ENCODE results near the gene COMMD10.

Gene COMMD10

GRCh38 chr5:116216246-116216645, 131.4 kb downstream of the COMMD10 start:
- DNase-seq (ENCODE audit: low spot score), result no peak

- no peak for DNase-seq (ENCODE audit: low spot score)
These were observed 140.6 kb downstream of the COMMD10 start for GRCh38 chr5:116225281-116225922.

- no peak for DNase-seq (ENCODE audit: low spot score)
These were observed 144.4 kb downstream of the COMMD10 start for GRCh38 chr5:116229131-116229689.

DNA sequence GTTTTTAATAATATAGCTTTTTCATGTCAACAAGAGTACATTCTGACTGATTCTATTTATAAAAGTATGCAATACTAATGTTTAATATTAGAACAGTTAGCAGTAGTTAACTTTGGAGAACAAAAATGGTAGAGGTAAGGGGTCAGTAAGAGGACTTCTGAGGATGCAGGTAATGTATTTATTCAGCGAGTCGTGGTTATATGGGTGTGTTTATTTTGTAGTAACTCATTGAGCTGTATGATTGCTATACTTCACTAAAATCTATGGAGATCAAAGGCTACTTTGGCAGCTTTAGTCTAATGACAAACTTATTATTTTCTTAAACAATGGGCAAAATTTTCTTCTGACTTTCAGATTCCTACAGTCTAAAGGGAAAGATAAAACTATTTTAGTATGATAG, 146.5 kb downstream of the COMMD10 start:
- DNase-seq (ENCODE audit: low spot score), result no peak

DNA sequence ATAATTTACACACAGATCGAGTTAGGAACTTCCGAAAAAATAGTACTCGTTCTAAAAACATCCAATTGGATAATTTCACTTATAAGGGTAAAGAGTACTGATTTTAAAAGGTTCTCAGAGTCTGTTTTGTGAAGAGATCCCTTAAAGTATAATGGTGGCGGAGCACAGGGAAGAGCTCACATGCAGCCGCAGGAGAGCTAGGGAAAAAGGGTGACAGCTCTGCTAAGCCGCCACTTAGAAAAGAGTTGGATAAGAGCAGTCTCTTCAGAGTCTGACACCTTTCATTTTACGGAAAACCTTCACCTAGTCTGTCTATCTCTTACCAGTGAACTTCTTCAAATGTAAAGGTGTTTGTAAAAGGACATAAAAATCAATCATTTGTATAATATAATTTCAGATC, 149.9 kb downstream of the COMMD10 start:
- no peak for DNase-seq (ENCODE audit: low spot score)

GRCh38 chr5:116237917-116238500, 153.2 kb downstream of the COMMD10 start:
- no peak for DNase-seq (ENCODE audit: low spot score)

- no peak for DNase-seq (ENCODE audit: low spot score)
These were observed 157.5 kb downstream of the COMMD10 start for GRCh38 chr5:116242343-116242742.

DNA sequence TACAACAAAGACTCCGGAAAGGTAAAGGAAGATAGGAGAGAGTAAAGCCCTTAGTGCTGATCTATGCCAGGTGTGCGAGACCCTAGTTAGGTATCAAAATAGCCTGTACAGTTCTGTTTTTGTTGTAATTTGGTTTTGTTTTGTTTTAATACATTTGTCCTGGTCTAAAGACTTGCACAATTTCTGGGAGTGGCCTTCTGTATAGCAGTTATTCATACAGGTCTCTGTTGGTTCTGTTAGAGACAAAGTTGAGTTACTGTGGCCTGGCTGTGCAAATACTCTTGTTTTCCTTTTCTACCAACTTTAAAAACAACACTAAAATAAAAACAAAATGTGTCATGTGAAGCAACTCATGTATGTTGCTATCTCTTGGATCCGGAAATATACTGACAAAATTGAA, 163.6 kb downstream of the COMMD10 start:
- DNase-seq (ENCODE audit: low spot score), result no peak

DNA sequence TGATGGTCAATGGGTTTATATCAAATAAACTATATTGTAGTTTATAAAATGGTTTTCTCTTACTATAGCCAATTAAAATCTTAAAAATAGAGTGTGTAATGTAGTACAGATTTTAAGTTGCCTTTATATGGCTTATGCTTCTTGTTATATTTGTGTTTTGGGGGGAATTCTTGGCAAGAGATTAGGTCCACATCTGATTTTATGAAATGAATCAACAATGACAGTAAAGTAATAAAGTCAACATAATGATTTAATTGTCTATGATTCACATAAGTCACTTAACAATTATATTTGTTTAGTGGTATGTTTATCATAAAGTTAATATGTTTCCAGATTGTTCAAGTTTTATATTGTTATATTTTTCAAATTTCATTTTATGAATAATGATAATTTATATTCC, 164.8 kb downstream of the COMMD10 start:
- DNase-seq (ENCODE audit: low spot score), result no peak

- DNase-seq (ENCODE audit: low spot score), result no peak
These were observed 171.9 kb downstream of the COMMD10 start for GRCh38 chr5:116256717-116257116.

- DNase-seq (ENCODE audit: low spot score), result no peak
These were observed 180.6 kb downstream of the COMMD10 start for GRCh38 chr5:116265471-116265870.

DNA sequence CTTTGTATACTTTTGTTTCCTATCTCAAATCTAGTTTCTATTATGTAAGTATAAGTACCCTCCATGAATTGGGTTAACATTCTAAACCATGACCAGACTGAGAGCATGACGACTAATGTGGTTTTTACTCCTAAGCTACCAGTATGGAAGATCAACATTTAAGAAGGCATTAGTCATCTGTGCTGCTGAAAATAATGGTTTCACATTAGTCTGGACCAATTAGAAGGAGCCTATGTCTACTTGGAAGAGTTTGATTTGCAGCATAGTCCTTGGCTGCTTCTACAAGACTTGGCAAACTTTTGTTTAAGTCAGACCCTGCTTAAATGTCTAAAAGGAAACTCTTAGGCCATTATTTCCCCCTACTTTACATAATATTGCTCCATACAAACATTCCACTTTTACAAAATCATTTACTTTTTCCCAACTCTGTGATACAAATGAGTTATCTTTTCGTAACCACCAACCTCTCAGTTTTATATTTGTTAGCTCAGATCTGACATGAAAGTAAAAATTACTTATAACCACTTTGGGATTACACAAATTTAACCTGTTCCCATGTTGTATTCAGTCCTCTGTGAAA, 186.7 kb downstream of the COMMD10 start:
- DNase-seq (ENCODE audit: low spot score), result no peak

DNA sequence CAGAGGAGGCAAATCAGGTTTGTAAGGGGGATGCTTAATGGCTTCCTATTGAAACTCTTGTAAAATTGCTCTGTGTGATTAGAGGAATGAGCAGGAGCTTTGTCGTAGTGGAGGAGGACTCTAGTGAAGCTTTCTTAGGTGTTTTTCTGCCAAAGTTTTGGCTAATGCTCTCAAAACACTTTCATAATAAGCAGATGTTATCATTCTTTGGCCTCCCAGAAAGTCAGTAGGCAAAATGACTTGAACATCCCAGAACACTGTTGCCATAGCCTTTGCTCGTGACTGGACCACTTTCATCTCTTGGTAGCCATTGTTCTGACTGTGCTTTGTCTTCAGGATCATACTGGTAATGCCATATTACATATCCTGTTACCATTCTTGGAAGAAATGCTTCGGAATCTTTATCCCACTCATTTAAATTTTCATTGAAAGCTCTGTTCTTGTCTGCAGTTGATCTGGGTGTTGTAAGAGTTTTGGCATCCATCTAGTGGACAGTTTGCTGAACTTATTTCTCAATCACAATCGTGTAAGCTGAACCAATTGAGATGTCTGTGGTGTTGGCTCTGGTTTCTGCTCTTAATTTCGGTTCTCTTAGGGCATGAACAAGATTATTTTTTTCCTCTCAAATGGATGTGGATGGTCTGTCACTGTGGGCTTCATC, 187.6 kb downstream of the COMMD10 start:
- DNase-seq (ENCODE audit: low spot score), result no peak

DNA sequence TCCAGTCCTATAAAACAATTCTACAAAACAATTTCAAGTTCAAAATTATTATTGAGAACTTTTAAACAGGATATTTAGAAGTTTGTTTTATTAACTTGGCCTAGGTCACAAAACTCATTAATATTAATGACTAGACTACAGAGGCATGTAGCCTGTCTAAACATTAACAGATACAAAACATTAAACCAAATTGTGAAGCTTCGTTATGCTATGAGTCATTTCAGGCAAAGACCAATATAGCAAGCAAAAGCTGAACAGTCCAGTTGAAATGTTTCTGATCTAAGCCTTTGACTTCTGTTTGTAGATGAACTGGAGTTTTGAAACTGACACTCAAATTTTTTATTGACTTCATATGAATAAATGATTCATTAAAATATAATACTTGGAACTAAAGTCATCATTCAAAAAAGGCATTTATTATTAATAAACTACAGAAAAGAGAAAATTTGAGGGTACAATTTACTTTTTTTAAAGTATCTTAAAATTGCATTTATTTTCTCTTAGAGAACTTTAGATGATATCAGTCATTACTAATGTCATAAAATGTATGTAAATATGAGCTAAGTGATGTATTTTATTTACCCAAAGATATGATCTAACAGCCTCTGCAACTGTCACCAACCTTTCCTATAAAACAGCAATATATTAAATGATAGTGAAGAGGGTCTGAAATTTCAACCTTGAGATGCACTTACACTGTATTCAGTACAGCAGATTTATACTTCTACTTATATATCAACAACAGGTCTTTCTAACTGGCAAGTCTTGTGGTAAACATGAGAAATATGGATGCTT, 188.8 kb downstream of the COMMD10 start:
- DNase-seq (ENCODE audit: low spot score), result no peak

GRCh38 chr5:116274251-116274650, 189.4 kb downstream of the COMMD10 start:
- DNase-seq (ENCODE audit: low spot score), result no peak

GRCh38 chr5:116275282-116275681, 190.5 kb downstream of the COMMD10 start:
- DNase-seq (ENCODE audit: low spot score), result no peak

GRCh38 chr5:116276952-116277351, 192.1 kb downstream of the COMMD10 start:
- no peak for DNase-seq (ENCODE audit: low spot score)

DNA sequence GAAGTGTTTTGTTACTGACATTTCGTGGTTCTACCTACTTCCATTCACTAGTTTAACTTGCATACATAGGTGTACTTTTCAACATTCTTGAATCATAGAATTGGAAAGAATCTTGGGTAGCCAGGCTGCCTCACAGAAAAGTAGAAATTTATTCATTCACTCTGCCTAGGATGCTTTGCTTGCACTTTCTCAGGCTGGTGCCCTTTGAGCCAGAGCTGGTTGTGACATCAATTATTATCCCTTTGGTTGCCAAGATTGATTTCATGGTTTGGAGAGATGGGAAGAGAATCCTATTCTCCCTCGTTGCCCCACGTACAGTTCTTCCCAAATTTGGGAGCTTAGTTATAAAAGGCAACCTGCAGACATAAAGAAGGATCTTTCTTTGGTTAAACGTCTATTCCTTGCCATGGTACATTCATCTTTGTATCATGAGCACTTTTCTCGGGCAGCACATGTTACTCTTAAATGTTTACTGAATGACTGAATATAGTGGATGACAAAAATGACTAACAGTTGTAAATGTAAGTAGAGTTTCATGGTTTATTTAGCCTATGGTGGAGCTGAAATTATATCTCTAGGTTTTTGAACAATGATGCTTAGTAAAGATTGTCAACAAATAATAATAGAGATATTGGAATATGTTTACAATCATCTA, 195.5 kb downstream of the COMMD10 start:
- no peak for DNase-seq (ENCODE audit: low spot score)

DNA sequence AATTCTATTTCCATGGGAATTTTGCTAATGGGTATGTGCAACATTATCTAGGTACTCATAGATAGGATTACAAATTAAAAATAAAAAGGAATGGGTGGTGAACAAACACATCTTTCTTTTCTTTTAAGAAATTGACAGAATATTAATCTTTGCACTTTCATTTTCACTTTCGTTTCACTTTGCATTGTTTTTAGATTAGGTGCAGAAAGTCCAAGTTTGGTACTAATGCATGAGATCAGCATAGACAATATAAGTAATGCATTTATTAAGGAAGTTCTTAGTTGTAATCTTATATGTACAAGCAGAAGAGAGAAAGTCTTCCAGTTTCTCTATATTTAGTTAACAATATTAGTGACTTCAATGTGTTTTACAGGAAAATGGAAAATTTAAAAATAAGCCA, 196.5 kb downstream of the COMMD10 start:
- no peak for DNase-seq (ENCODE audit: low spot score)

DNA sequence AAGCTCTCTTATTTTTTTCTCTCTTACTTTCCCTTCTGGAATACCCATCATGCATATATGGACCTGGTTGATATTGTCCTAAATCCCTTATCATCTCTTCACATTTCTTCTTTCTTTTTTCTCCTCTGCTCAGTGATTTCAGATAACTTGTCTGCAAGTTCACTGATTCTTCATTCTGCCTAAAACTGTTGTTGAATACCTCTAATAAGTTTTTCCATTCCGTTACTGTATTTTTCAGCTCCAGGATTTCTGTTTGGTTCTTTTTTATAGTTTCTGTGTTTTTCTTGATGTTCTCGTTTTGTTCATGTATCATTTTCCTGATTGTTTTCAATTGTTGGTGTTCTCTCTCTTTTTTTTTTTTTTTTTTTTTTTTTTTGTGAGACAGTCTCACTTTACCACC, 203.7 kb downstream of the COMMD10 start:
- DNase-seq (ENCODE audit: low spot score), result no peak

DNA sequence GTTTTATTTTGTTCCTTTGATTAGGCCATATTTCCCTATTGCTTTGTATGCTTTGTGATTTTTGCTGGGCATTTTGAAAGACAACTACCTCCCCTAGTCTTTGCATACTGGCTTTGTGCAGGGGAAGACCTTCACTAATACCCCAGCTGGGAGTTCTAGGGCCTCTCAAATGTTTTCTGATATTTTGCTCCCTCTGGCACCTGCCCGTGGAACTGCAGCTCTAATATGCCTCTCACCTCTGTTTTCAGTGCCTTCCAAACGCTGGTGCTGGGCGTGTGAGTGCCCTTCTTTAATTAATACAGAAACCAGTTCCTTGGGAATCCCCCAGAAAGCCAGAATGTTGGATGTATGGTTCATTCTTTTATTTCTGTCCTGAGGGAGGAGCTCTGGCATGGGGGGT, 204.5 kb downstream of the COMMD10 start:
- DNase-seq (ENCODE audit: low spot score), result no peak

- no peak for DNase-seq (ENCODE audit: low spot score)
These were observed 206.4 kb downstream of the COMMD10 start for GRCh38 chr5:116291271-116291670.
